Gastrocnemius medialis (tissue), 4 donors: ENCODE results near the gene CCL28.

ENCODE experiments used
- CTCF ChIP-seq, 5 experiments: fragments of 450-650 bp in 3 of 5; fragments of 200-600 bp in 2 of 5; sonication (generic) in 2 of 5; IDR thresholded peaks in 4 of 5; conservative IDR thresholded peaks in 1 of 5; 1 replicate in 4 of 5; 2 replicates in 1 of 5; pipeline ENCODE4 v1.5.1; 2016 to 2019; ENCODE audit warnings: antibody characterized with exemption in 5 of 5, mild to moderate bottlenecking in 3 of 5, moderate library complexity in 3 of 5
- POLR2A ChIP-seq, 2 donors: fragments of 450-650 bp; IDR thresholded peaks; one replicate each; pipeline ENCODE4 v1.6.1; 2017; ENCODE audit warnings: antibody characterized with exemption in 2 of 2, mild to moderate bottlenecking in 2 of 2, moderate library complexity in 2 of 2

GRCh38 chr5:43348861-43349363, 63.3 kb downstream of the CCL28 start:
- TF ChIP-seq POLR2A (IDR thresholded peaks at IDR 0.05) (no peak), CTCF (IDR thresholded peaks at IDR 0.05 in 4 of 5, conservative IDR thresholded peaks at IDR 0.05 in 1 of 5) (no peak)
